ENCODE results near the gene ZP1. TPM values are rescaled to one million over a fixed set of nuclear protein-coding genes. Genes with fewer than 3 reads are reported as not detected.

Gene ZP1
- total RNA-seq, 4 donors from 2014 or later, result not detected

GRCh38 chr11:60887556-60887955 lies 20.2 kb downstream of the ZP1 start:
- H3K4me3 ChIP-seq, result no peak overlapping the region
- no peaks in the 10 kb centered on the region for H3K27me3 ChIP-seq
- peak; percentile 60 for DNase-seq
- peaks cover 0 to 2% (median 0%) of the 10 kb centered on the region in 4 donors for H3K4me1 ChIP-seq
- H3K36me3 ChIP-seq, result peaks cover 0 to 5% (median 0%) of the 10 kb centered on the region in 4 donors
- in situ Hi-C loops (cut with MboI; ENCODE audit: low pct_ligation_motif_present in 1 of 4, low pct_unique_long_range_greater_than_20kb in 1 of 4, low sequenced_read_pairs in 3 of 4) (no loop called here), intact Hi-C loops (cut with DNase I; ENCODE audit: low total_unique reads) (no loop called here)
- no peak overlapping the region for H3K27ac ChIP-seq
- 56 to 60% methylated on average over 1 to 5 of the region's 5 CpGs for WGBS, 2 donors (ENCODE audit: low coverage in 1 of 2)
- H3K9me3 ChIP-seq, result no peaks in the 10 kb centered on the region
- no peak for TF ChIP-seq POLR2A (IDR thresholded peaks at IDR 0.05)
- TF ChIP-seq CTCF (IDR thresholded peaks at IDR 0.05), result peak; percentile 31 to 65 (median 56)
- no peak for TF ChIP-seq EP300 (IDR thresholded peaks at IDR 0.05; ENCODE audit: low read depth)
- TF ChIP-seq POLR2AphosphoS5 (IDR thresholded peaks at IDR 0.05), result no peak

- H3K27ac ChIP-seq, result no peak overlapping the region
- intact Hi-C loops (cut with DNase I; ENCODE audit: low total_unique reads), result no loop called here
- H3K36me3 ChIP-seq, result peaks cover 0 to 14% (median 2%) of the 10 kb centered on the region in 4 donors
- H3K4me3 ChIP-seq, result no peak overlapping the region
- 56 to 59% methylated on average over 6 of the region's 6 CpGs for WGBS, 2 donors (ENCODE audit: low coverage in 1 of 2)
- H3K9me3 ChIP-seq, result no peaks in the 10 kb centered on the region
- peaks cover 0 to 3% (median 0%) of the 10 kb centered on the region in 4 donors for H3K4me1 ChIP-seq
- no peaks in the 10 kb centered on the region for H3K27me3 ChIP-seq
- no peak for TF ChIP-seq EP300 (IDR thresholded peaks at IDR 0.05; ENCODE audit: low read depth)
- in situ Hi-C loops (cut with MboI; ENCODE audit: low pct_ligation_motif_present in 1 of 4, low pct_unique_long_range_greater_than_20kb in 1 of 4, low sequenced_read_pairs in 3 of 4), result loop anchor here in 2 of 4 donors (10.0 kb wide), 1 partner anchor 55 kb away; no protein-coding TSS in a partner anchor
- no peak for DNase-seq
These were observed 22.5 kb downstream of the ZP1 start for GRCh38 chr11:60889869-60890311.

GRCh38 chr11:60890696-60891095 lies 23.4 kb downstream of the ZP1 start:
- no peaks in the 10 kb centered on the region for H3K27me3 ChIP-seq
- intact Hi-C loops (cut with DNase I; ENCODE audit: low total_unique reads), result no loop called here
- no peaks in the 10 kb centered on the region for H3K9me3 ChIP-seq
- H3K4me1 ChIP-seq, result peaks cover 0 to 9% (median 0%) of the 10 kb centered on the region in 4 donors
- peaks cover 0 to 22% (median 4%) of the 10 kb centered on the region in 4 donors for H3K36me3 ChIP-seq
- TF ChIP-seq POLR2A (IDR thresholded peaks at IDR 0.05) (no peak), EP300 (IDR thresholded peaks at IDR 0.05; ENCODE audit: low read depth) (no peak), POLR2AphosphoS5 (IDR thresholded peaks at IDR 0.05) (no peak), CTCF (IDR thresholded peaks at IDR 0.05) (no peak)
- in situ Hi-C loops (cut with MboI; ENCODE audit: low pct_ligation_motif_present in 1 of 4, low pct_unique_long_range_greater_than_20kb in 1 of 4, low sequenced_read_pairs in 3 of 4), result loop anchor here in 2 of 4 donors (10.0 kb wide), 1 partner anchor 56 kb away; no protein-coding TSS in a partner anchor
- peak overlapping the region in 1 of 4 donors; percentile 10 for H3K27ac ChIP-seq
- no peak for DNase-seq
- no peak overlapping the region for H3K4me3 ChIP-seq
- WGBS, 2 donors (ENCODE audit: low coverage in 1 of 2), result 46 to 60% methylated on average over 1 to 5 of the region's 5 CpGs

- H3K36me3 ChIP-seq, result peaks cover 0 to 27% (median 6%) of the 10 kb centered on the region in 4 donors
- no peaks in the 10 kb centered on the region for H3K9me3 ChIP-seq
- in situ Hi-C loops (cut with MboI; ENCODE audit: low pct_ligation_motif_present in 1 of 4, low pct_unique_long_range_greater_than_20kb in 1 of 4, low sequenced_read_pairs in 3 of 4) (loop anchor here in 2 of 4 donors (10.0 kb wide), 1 partner anchor 56 kb away; no protein-coding TSS in a partner anchor), intact Hi-C loops (cut with DNase I; ENCODE audit: low total_unique reads) (no loop called here)
- WGBS, 2 donors (ENCODE audit: low coverage in 1 of 2), result 87% methylated on average over 7 of the region's 7 CpGs; no CpG with 5 or more reads in 1 of the 2 donors
- peaks cover 0 to 13% (median 0%) of the 10 kb centered on the region in 4 donors for H3K4me1 ChIP-seq
- H3K27me3 ChIP-seq, result no peaks in the 10 kb centered on the region
- no peak for DNase-seq
- no peak overlapping the region for H3K27ac ChIP-seq
- H3K4me3 ChIP-seq, result no peak overlapping the region
- TF ChIP-seq POLR2A (IDR thresholded peaks at IDR 0.05) (no peak), POLR2AphosphoS5 (IDR thresholded peaks at IDR 0.05) (no peak)
These were observed 23.9 kb downstream of the ZP1 start for GRCh38 chr11:60891103-60891741.

GRCh38 chr11:60895687-60896086 lies 28.3 kb downstream of the ZP1 start:
- in situ Hi-C loops (cut with MboI; ENCODE audit: low pct_ligation_motif_present in 1 of 4, low pct_unique_long_range_greater_than_20kb in 1 of 4, low sequenced_read_pairs in 3 of 4), result loop anchor here (5.0 to 10.0 kb wide), 2 partner anchors 61 to 63 kb away; no protein-coding TSS in a partner anchor
- no peaks in the 10 kb centered on the region for H3K9me3 ChIP-seq
- no peak for TF ChIP-seq CTCF (IDR thresholded peaks at IDR 0.05)
- no peak for TF ChIP-seq POLR2A (IDR thresholded peaks at IDR 0.05)
- no peak for TF ChIP-seq POLR2AphosphoS5 (IDR thresholded peaks at IDR 0.05)
- no peak for TF ChIP-seq EP300 (IDR thresholded peaks at IDR 0.05; ENCODE audit: low read depth)
- H3K27me3 ChIP-seq, result no peaks in the 10 kb centered on the region
- 65 to 68% methylated on average over 5 of the region's 5 CpGs for WGBS, 2 donors (ENCODE audit: low coverage in 1 of 2)
- peak; percentile 59 for DNase-seq
- peaks cover 0 to 56% (median 22%) of the 10 kb centered on the region in 4 donors for H3K36me3 ChIP-seq
- H3K4me3 ChIP-seq, result no peak overlapping the region
- H3K27ac ChIP-seq, result peak overlapping the region in 2 of 4 donors; percentile 33 to 40
- intact Hi-C loops (cut with DNase I; ENCODE audit: low total_unique reads), result loop anchor here (5.0 kb wide), 1 partner anchor 63 kb away; no protein-coding TSS in a partner anchor
- peaks cover 0 to 10% (median 0%) of the 10 kb centered on the region in 4 donors for H3K4me1 ChIP-seq
